HepG2 (cell line): ENCODE measurements around the gene VPS13C. TPM values are rescaled to one million over a fixed set of nuclear protein-coding genes. Genes with fewer than 3 reads are reported as not detected.
A peak's percentile ranks its signal among the peaks of the same experiment; 100 is the strongest.

Experiments
- ARNTL ChIP-seq: sonication (generic); formaldehyde crosslinking; IDR thresholded peaks from 2 replicates; pipeline ENCODE4 v1.4.0; 2020; ENCODE audit warnings: mild to moderate bottlenecking, missing genetic modification reagents
- ATM ChIP-seq: fragments of 450-650 bp; IDR thresholded peaks from 2 replicates; pipeline ENCODE4 v1.7.1; 2017; ENCODE audit warnings: mild to moderate bottlenecking, borderline replicate concordance
- BCLAF1 ChIP-seq: fragments of 450-650 bp; IDR thresholded peaks from 2 replicates; pipeline ENCODE4 v1.6.1; 2017; ENCODE audit warnings: mild to moderate bottlenecking
- DMAP1 ChIP-seq: IDR thresholded peaks from 2 replicates; pipeline ENCODE4 v1.6.1; 2016
- GFI1 ChIP-seq: sonication (generic); formaldehyde crosslinking; IDR thresholded peaks from 2 replicates; pipeline ENCODE4 v1.5.0; 2020; ENCODE audit warnings: missing genetic modification reagents, mild to moderate bottlenecking, borderline replicate concordance
- IKZF4 ChIP-seq: sonication (generic); formaldehyde crosslinking; IDR thresholded peaks from 2 replicates; pipeline ENCODE4 v1.5.1; 2020; ENCODE audit warnings: borderline replicate concordance, mild to moderate bottlenecking, low read depth, missing genetic modification reagents; ENCODE audit errors: not compliant biosample characterization
- IRX3 ChIP-seq: sonication (generic); formaldehyde crosslinking; IDR thresholded peaks from 2 replicates; pipeline ENCODE4 v1.8.1; 2023; ENCODE audit warnings: mild to moderate bottlenecking, low read depth, missing genetic modification reagents, borderline replicate concordance
- LRRFIP1 ChIP-seq: sonication (generic); formaldehyde crosslinking; conservative IDR thresholded peaks from 2 replicates; pipeline ENCODE4 v1.4.0; 2020; ENCODE audit warnings: missing genetic modification reagents
- MIER2 ChIP-seq: IDR thresholded peaks from 2 replicates; pipeline ENCODE4 v1.6.1; 2016; ENCODE audit warnings: missing biosample characterization, missing genetic modification reagents
- NCOA5 ChIP-seq: sonication (generic); formaldehyde crosslinking; IDR thresholded peaks from 2 replicates; pipeline ENCODE4 v1.4.0; 2020; ENCODE audit warnings: missing genetic modification reagents
- PTBP1 ChIP-seq: fragments of 200-400 bp; formaldehyde crosslinking; IDR thresholded peaks from 2 replicates; pipeline ENCODE4 v1.6.1; 2018; ENCODE audit warnings: low read length, low read depth; ENCODE audit not compliant: poor library complexity, severe bottlenecking
- SMAD3 ChIP-seq: sonication (generic); formaldehyde crosslinking; IDR thresholded peaks from 2 replicates; pipeline ENCODE4 v1.4.0; 2020; ENCODE audit warnings: missing genetic modification reagents
- TAF1 ChIP-seq: sonication (generic); formaldehyde crosslinking; IDR thresholded peaks from 2 replicates; pipeline ENCODE4 v1.4.0; 2020; ENCODE audit warnings: missing genetic modification reagents
- THAP7 ChIP-seq: sonication (generic); formaldehyde crosslinking; IDR thresholded peaks from 2 replicates; pipeline ENCODE4 v1.8.1; 2023; ENCODE audit warnings: mild to moderate bottlenecking, missing genetic modification reagents
- ZNF230 ChIP-seq: sonication (generic); formaldehyde crosslinking; IDR thresholded peaks from 2 replicates; pipeline ENCODE4 v1.4.0; 2020; ENCODE audit warnings: mild to moderate bottlenecking, missing genetic modification reagents
- ZNF24 ChIP-seq: fragments of 450-650 bp; IDR thresholded peaks from 2 replicates; pipeline ENCODE4 v1.6.1; 2017; ENCODE audit warnings: antibody characterized with exemption, mild to moderate bottlenecking
- ZNF260 ChIP-seq: sonication (generic); formaldehyde crosslinking; IDR thresholded peaks from 2 replicates; pipeline ENCODE4 v1.4.0; 2020; ENCODE audit warnings: missing genetic modification reagents, low read depth, mild to moderate bottlenecking, borderline replicate concordance
- ZNF350 ChIP-seq: sonication (generic); formaldehyde crosslinking; IDR thresholded peaks from 2 replicates; pipeline ENCODE4 v1.4.0; 2020; ENCODE audit warnings: mild to moderate bottlenecking, low read depth, missing genetic modification reagents, borderline replicate concordance
- ZNF367 ChIP-seq: sonication (generic); formaldehyde crosslinking; IDR thresholded peaks from 2 replicates; pipeline ENCODE4 v1.4.0; 2020; ENCODE audit warnings: missing genetic modification reagents, borderline replicate concordance
- polyA plus RNA-seq, 8 experiments: library from polyadenylated mRNA; depleted of rRNA in 3 of 8; stranded (reverse) in 7 of 8; unstranded in 1 of 8; fragments of >200 nt; fragmentation: Illumina TruSeq in 4 of 8; extraction: Trizol in 4 of 8; gene quantifications; 2 replicates each; pipeline versions ENCODE4 v1.2.1 to v1.2.3, GENCODE V29; 2011 to 2016; ENCODE audit warnings: low read depth in 4 of 8, missing spikeins in 1 of 8, mixed read lengths in 1 of 8; ENCODE audit not compliant: insufficient read depth in 1 of 8
- total RNA-seq, 5 experiments: library from RNA; depleted of rRNA; stranded (reverse); fragments of >200 nt; fragmentation: Illumina TruSeq; extraction: Trizol; gene quantifications; 2 replicates each; pipeline ENCODE4 v1.2.3, GENCODE V29; 2016; ENCODE audit warnings: low read depth in 1 of 5
- TF ChIP-seq, protein P1 (sequence below): sonication (generic); formaldehyde crosslinking; IDR thresholded peaks from 2 replicates; pipeline ENCODE4 v1.5.0; 2020; ENCODE audit warnings: mild to moderate bottlenecking, missing genetic modification reagents, moderate library complexity
- TF ChIP-seq, protein P2 (sequence below): sonication (generic); IDR thresholded peaks from 2 replicates; pipeline ENCODE4 v1.6.1; 2016; ENCODE audit warnings: low read depth, borderline replicate concordance

VPS13C gene
- total and polyA plus RNA-seq, 2 of the 13 experiments (the other 11 are each of a cell fraction or from before 2014, with no cell fraction given): 10.9 to 26.8 TPM

- TF ChIP-seq MIER2 (0 out of 2 replicates have a peak, but pooled peaks have one; percentile 33), IKZF4 (CRISPR knock-in tag) (no peak), THAP7 (no peak), LRRFIP1 (CRISPR knock-in tag) (no peak; the same call in 1 of the 2 replicates), IRX3 (CRISPR knock-in tag) (no peak), TAF1 (CRISPR knock-in tag) (peak; percentile 72), SMAD3 (CRISPR knock-in tag) (peak; percentile 48), ZNF230 (CRISPR knock-in tag) (peak; percentile 78), ATM (no peak), BCLAF1 (no peak), ZNF24 (no peak), DMAP1 (CRISPR knock-in tag) (peak; percentile 75; the same call in 1 of the 2 replicates), NCOA5 (CRISPR knock-in tag) (no peak), ZNF260 (no peak), PTBP1 (peak; percentile 15), ARNTL (CRISPR knock-in tag) (peak; percentile 83), ZNF350 (CRISPR knock-in tag) (peak; percentile 70), ZNF367 (peak; percentile 66; the same call in 1 of the 2 replicates), GFI1 (CRISPR knock-in tag) (peak; percentile 54; the same call in 1 of the 2 replicates)
- TF ChIP-seq, protein P1, sequence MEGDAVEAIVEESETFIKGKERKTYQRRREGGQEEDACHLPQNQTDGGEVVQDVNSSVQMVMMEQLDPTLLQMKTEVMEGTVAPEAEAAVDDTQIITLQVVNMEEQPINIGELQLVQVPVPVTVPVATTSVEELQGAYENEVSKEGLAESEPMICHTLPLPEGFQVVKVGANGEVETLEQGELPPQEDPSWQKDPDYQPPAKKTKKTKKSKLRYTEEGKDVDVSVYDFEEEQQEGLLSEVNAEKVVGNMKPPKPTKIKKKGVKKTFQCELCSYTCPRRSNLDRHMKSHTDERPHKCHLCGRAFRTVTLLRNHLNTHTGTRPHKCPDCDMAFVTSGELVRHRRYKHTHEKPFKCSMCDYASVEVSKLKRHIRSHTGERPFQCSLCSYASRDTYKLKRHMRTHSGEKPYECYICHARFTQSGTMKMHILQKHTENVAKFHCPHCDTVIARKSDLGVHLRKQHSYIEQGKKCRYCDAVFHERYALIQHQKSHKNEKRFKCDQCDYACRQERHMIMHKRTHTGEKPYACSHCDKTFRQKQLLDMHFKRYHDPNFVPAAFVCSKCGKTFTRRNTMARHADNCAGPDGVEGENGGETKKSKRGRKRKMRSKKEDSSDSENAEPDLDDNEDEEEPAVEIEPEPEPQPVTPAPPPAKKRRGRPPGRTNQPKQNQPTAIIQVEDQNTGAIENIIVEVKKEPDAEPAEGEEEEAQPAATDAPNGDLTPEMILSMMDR: peak; percentile 84
- TF ChIP-seq, protein P2, sequence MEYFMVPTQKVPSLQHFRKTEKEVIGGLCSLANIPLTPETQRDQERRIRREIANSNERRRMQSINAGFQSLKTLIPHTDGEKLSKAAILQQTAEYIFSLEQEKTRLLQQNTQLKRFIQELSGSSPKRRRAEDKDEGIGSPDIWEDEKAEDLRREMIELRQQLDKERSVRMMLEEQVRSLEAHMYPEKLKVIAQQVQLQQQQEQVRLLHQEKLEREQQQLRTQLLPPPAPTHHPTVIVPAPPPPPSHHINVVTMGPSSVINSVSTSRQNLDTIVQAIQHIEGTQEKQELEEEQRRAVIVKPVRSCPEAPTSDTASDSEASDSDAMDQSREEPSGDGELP: peak; percentile 97
Measured at GRCh38 chr15:62060113-62060895, at the start of gene VPS13C (continued).
